A172 (cell line): ENCODE data around the gene FRS3. TPM values are rescaled to one million over a fixed set of nuclear protein-coding genes. Genes with fewer than 3 reads are reported as not detected.
A peak's percentile ranks its signal among the peaks of the same experiment; 100 is the strongest.

Source experiments
- DNase-seq: peaks from one replicate; pipeline ENCODE4 v3.0.0-alpha.2; 2015; ENCODE audit warnings: low spot score
- total RNA-seq: library from RNA; depleted of rRNA; stranded (reverse); fragments of >200 nt; shearing (Covaris generic); gene quantifications from 2 replicates; pipeline ENCODE4 v1.2.3, GENCODE V29; 2014

The FRS3 gene
- total RNA-seq, 1 experiment from 2014 or later, result 0.72 TPM

DNA sequence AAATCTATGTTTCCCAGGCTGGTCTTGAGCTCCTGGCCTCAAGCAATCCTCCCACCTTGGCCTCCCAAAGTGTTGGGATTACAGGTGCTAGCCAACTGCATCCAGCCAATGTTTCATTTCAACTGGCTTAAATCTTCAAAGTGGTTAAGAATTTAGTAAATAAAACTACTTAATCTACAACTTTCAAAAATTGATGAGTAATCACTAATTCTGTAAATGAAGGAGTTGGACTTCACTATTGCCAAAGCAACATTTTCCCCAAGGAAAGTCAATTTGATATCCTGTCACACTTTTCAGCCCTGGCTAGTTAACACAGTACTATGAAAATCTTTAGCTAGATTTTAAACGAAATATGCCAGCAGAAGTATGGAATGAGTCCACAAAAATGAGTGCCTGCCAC is 11.6 kb upstream of the FRS3 start:
- no peak for DNase-seq

DNA sequence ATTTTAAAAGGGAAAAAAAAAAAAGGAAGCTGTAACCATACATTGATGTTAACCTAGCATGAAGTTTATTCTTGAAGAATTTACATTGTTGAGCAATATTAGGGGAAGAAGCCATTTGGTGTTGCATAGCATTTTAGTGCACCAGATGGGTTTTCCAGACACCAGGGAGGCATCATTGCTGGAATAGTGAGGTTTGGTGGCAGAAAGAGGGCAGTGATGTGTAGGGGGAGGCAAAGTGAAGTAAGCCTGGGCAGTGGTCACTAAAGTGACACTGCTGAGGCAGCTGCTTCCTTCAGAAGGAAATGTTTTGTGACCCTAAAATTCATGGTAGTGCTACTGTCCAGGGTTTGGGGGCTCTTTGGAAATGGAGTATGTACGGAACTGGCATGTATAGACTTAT is 10.3 kb upstream of the FRS3 start:
- no peak for DNase-seq

DNA sequence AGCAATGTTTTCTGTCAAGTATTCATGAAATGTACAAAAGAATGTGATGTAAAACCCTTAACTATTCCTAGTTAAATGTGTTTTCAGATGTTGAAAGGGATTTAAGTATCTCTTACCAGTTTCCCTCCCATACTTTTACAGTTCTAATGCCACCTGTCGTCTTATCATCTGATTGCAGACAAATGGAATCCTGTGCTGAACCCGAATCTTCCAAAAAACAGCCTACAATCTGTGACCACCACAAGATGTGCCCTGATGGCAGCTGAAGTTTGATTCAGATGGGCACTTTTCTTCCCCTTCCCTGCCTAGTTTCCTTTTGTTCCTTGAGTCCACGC is 9.7 kb upstream of the FRS3 start:
- DNase-seq, result no peak

DNA sequence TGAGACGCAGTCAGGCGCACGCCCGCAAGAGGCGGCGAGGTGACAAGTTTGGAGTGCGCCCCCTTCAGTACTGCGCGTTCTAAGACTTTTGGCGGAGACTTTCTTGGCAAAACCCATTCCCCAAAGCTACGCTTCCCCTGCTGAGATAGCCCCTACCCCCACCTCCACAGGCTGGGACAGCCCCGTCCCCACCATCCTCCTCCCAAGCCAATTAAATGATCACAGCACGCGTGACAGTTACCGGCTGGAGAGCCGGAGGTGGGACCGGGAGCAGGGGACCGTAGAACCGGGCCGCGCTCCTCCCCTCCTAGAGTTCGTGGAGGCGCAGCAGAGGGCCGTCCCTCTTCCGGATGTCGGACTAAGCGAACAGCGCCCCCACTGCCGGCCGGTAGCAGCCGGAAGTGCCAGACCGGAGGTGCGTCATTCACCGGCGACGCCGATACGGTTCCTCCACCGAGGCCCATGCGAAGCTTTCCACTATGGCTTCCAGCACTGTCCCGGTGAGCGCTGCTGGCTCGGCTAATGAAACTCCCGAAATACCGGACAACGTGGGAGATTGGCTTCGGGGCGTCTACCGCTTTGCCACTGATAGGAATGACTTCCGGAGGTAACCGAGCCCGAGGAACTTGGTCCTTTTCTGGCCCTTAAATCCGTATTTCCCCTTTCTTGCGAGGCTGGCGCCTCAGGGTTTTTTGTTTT is 7.7 kb upstream of the FRS3 start, which contains the start of gene TOMM6:
Gene TOMM6, plus strand, starts transcription at position 476 of the 699 bp plus-strand sequence. Its CDS starts 4 bp downstream, at position 480.
- peak; percentile 87 for DNase-seq

GRCh38 chr6:41786451-41787218 is 6.9 kb upstream of the FRS3 start:
- DNase-seq, result peak; percentile 45

GRCh38 chr6:41785689-41786450 is 6.2 kb upstream of the FRS3 start:
- DNase-seq, result no peak

GRCh38 chr6:41785254-41785653 is 5.6 kb upstream of the FRS3 start:
- no peak for DNase-seq

- no peak for DNase-seq
Observed at GRCh38 chr6:41784581-41785171, 5.0 kb upstream of the FRS3 start.

DNA sequence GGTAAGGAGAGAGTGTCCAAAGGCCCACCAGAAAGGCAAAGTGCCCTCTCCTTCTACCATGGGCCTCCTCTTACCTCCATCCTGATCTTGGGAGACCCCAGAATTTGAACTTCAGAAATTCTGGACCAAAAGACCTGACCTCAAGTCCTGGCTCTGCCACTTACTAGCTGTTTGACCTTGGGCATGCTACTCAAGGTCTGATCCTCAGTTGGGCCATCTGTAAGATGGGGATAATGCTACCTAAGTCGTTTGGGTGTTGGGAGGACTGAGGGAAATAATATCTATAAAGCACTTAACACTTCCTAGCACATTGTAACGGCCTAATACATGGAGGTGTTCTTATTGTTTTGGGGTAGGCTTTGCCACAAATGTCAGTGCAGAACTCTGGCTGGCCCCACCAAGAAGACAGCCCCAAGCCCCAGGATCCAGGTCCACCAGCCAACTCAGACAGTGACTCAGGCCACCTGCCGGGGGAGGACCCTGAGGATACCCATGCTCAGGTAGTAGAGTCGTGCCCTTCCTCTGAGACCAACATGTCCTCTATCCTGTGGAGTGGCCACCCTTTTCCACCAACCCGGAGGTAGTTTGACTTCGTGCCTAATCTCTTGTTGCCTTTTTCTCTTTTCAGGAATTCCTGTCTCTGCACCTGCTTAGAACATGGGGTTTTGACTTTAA is 3.5 kb upstream of the FRS3 start:
- no peak for DNase-seq

GRCh38 chr6:41781366-41781730 is 1.6 kb upstream of the FRS3 start:
- DNase-seq, result no peak

DNA sequence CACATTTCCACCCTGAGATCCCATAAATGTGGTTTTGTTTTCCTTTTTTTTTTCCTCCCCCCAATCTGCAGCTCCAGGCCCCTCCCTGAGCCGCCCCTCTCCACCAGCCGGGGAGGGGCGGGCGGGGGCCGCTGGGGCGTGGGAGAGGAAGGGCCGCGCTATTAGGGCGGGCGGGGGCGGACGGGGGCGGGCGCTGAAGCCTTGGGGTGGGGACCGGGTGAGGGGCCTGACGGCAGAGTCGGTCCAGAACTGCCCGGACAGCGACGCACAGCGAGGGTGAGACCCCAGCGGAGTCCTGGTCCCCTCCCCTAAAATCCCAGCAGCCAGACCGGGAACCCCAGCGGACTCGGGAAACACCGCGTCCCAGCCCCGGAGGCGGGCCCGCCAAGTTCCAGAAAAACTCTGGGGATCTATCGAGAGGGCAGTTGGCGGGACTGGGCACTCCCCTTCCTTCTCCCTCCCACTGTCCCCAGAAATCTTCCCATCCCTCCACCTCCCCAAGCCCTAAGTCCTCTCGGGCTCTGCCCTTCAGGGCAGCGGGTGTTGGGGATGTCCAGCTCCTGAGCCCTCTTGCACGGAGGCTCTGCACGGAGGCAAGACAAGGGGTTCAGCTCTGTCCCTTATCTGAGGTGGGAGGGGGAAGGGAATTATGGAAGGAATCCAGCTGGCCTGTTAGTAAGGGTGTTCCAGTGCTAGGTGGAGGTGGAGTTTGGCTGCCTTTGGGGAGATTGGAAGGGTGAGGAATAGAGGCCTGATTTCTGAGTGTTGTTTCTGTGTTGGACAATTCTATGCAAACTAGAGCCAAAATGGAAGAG is 1.1 kb upstream of the FRS3 start, which contains the start of gene PRICKLE4:
Gene PRICKLE4, plus strand, starts transcription at position 232 of the 815 bp plus-strand sequence. CDS start 2,692 bp downstream, outside the sequence.
- DNase-seq, result peak; percentile 49

DNA sequence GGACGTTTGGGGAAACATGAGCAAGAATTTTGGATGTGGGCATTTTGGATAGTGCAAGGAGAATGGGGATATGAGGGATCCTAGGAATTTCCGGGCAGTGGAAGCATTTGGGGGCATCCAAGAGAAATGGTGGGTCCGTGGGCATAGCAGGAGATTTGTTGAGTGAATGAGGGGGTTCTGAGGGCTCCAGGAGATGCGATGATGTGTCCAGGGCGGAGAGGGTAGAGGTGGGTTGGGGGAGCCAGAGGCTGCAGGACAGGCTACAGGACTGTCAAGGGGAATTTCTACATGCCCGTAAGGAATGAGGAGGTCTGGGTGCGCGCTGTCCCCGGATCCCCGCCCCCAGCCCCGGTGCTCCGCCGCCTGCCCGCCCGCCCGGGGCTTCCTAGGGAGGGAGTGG is 364 bp downstream of the FRS3 start:
- no peak for DNase-seq

GRCh38 chr6:41778895-41779294 is 805 bp downstream of the FRS3 start:
- no peak for DNase-seq

DNA sequence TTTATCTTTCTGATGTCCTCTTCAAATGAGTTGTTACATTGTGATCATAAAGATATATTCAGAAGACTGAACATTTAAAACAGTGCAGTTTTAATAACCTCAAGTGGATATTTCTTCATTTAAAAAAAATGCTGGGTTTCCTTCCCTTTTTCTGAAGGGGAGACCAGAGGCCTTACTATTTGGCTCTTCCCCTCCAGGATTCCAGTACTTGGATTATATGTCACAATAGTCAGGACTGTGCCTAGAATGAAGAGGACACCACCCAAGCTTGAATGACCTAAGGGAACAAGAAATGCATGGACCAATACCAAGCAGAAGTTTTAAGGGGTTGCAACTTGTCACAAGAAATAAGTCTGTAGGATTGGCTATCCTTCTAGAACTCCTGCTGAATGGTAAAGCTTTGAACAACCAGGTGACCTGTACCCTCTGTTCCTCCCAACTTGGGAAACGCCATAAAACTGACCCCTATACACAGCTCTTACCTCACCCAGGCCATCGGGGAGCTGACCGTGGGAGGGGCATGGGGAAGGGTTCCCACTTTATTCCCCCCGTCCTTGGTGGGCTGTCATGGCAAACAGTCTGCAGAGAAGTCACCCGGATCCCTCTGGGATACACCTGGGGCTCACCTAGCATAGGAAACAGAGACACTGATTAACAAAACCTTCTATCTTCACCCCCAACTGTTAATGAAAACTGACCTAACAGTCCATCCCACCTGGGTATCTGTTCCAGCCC is 2.0 kb downstream of the FRS3 start:
- no peak for DNase-seq

- no peak for DNase-seq
Observed at GRCh38 chr6:41775293-41775882, 4.3 kb downstream of the FRS3 start.

DNA sequence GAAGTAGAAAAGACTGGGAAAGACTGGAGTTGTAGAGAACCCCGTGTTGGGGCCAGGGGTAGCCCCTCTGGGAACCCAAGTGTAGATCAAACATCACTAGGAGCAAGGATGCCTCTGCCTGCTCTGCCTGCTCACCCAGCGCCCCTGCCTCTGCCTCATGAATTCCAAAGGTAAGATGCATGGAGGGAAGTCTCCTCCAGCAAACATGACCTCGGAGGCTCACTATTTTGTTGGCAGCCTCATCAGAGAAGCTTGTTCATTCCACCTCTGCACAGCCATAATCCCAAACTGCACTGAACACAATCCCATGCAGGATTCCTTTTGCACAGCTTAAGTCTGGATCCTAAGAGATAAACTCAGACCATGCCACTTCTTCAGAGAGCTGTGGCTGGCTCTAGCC is 4.9 kb downstream of the FRS3 start:
- no peak for DNase-seq

GRCh38 chr6:41771058-41771983 is 8.4 kb downstream of the FRS3 start:
- DNase-seq, result no peak

DNA sequence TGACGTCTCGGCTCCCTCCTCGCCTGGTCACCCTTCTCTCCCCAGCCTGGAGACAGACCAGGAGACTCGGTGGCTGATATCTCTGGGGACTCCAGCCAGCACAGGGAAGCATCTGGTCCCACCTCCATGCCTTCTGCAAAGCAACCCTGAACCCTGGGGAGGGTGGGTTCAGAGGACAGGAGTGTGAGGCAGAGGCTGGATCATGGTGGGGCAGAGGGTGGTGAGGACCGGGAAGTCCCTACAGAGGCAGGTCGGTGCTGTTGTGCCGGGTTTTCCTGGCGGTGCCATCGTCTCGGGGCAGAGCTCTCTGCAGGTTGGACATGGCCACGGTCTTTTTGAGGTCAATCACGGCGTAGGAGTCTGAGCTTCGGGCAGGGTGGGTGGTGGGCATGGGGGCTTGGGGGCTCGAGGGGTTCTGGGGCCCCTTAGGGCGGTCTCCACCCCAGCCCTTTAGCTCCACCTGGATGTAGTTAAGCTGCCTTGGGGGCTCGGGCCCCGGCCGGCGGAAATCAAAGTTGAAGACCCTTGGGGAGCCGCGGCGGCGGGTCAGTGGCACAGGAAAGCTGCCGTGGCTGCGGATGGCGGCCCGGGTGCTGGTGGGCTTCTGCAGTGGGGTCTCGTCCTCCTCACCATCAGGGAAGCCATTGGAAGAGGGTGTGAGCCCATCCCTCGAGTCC is 9.2 kb downstream of the FRS3 start:
- DNase-seq, result no peak
